GM19043 (cell line): ENCODE results near the gene MITF.
"Not testable (repeated sequence)": the region's sequence is repeated elsewhere in the genome, so short reads cannot be mapped to it uniquely, and the experiment has no call there.

Experiments
- ATAC-seq: cut with Tn5 transposase; IDR thresholded peaks from one replicate; pipeline ENCODE4 v1.9.1; 2021; ENCODE audit warnings: low read depth; ENCODE audit not compliant: unreplicated experiment

MITF gene

GRCh38 chr3:69902386-69902785 is 163.1 kb downstream of the MITF start:
- ATAC-seq: no peak

GRCh38 chr3:69906351-69906966 is 167.2 kb downstream of the MITF start:
- ATAC-seq: no peak

GRCh38 chr3:69907554-69907953 is 168.3 kb downstream of the MITF start:
- no peak for ATAC-seq

GRCh38 chr3:69909859-69910258 is 170.6 kb downstream of the MITF start:
- ATAC-seq: not testable (repeated sequence)

GRCh38 chr3:69913422-69913821 is 174.2 kb downstream of the MITF start:
- ATAC-seq: no peak

GRCh38 chr3:69914395-69914794 is 175.1 kb downstream of the MITF start:
- no peak for ATAC-seq

- ATAC-seq: no peak
These were observed 176.5 kb downstream of the MITF start for GRCh38 chr3:69915726-69916125.

- ATAC-seq: not testable (repeated sequence)
These were observed 180.7 kb downstream of the MITF start for GRCh38 chr3:69920009-69920408.

GRCh38 chr3:69921651-69922050 is 182.4 kb downstream of the MITF start:
- ATAC-seq: no peak

GRCh38 chr3:69922521-69923000 is 183.3 kb downstream of the MITF start:
- ATAC-seq: no peak

GRCh38 chr3:69925506-69925905 is 186.2 kb downstream of the MITF start:
- no peak for ATAC-seq

GRCh38 chr3:69926385-69926784 is 187.1 kb downstream of the MITF start:
- ATAC-seq: no peak

GRCh38 chr3:69927571-69927970 is 188.3 kb downstream of the MITF start:
- ATAC-seq: no peak

- ATAC-seq: no peak
These were observed 189.8 kb downstream of the MITF start for GRCh38 chr3:69929019-69929418.

- no peak for ATAC-seq
These were observed 191.3 kb downstream of the MITF start for GRCh38 chr3:69930564-69930963.

GRCh38 chr3:69932087-69932486 is 192.8 kb downstream of the MITF start:
- no peak for ATAC-seq

GRCh38 chr3:69932501-69932900 is 193.2 kb downstream of the MITF start:
- ATAC-seq: no peak

GRCh38 chr3:69934398-69934797 is 195.1 kb downstream of the MITF start:
- no peak for ATAC-seq

- no peak for ATAC-seq
These were observed 197.0 kb downstream of the MITF start for GRCh38 chr3:69936266-69936665.

GRCh38 chr3:69938061-69938460 is 198.8 kb downstream of the MITF start:
- ATAC-seq: no peak

GRCh38 chr3:69938931-69939330 is 199.7 kb downstream of the MITF start:
- ATAC-seq: no peak

GRCh38 chr3:69941037-69941436 is 201.8 kb downstream of the MITF start:
- ATAC-seq: no peak
